ENCODE results near the gene ZC3H15.

Gene ZC3H15

DNA sequence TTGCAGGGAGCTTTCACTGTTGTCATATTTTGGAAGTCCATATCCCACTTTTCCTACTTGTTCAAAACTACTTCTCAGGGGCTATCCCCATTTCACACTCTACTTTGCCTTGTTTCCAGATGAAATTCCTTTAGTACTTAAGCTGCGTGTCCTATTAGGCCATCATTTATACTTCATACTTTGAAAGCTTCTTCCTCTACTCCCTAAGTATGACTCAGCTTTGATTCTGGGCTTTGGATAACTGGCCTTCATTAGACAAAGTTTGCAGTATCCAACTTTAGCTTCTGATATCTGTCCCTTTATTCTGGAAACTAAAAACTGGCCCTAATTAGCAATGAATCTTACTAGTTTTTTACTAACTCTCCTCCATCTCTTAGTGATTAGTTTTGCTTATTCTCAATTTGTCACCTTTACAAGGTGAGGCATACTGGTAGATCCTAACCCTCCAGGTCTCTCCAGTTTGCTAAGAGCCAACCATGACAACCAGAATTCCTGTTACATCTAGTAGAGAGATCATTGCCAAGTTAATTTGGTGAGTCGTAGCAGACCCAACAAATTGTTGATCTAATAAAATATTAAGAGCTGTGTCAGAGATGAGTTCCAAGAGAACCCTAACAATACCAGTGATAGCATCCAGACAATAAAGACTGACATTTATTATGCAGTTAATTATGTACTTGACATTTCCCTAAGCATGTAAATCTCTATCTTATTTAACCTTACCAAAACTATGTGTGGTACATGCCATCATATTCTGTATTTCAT, 72.6 kb downstream of the ZC3H15 start:
- TF ChIP-seq, protein P1, sequence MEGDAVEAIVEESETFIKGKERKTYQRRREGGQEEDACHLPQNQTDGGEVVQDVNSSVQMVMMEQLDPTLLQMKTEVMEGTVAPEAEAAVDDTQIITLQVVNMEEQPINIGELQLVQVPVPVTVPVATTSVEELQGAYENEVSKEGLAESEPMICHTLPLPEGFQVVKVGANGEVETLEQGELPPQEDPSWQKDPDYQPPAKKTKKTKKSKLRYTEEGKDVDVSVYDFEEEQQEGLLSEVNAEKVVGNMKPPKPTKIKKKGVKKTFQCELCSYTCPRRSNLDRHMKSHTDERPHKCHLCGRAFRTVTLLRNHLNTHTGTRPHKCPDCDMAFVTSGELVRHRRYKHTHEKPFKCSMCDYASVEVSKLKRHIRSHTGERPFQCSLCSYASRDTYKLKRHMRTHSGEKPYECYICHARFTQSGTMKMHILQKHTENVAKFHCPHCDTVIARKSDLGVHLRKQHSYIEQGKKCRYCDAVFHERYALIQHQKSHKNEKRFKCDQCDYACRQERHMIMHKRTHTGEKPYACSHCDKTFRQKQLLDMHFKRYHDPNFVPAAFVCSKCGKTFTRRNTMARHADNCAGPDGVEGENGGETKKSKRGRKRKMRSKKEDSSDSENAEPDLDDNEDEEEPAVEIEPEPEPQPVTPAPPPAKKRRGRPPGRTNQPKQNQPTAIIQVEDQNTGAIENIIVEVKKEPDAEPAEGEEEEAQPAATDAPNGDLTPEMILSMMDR (IDR thresholded peaks at IDR 0.05; ENCODE audit: insufficient read depth, low read length, poor library complexity, severe bottlenecking), result no peak
- Histone ChIP-seq H3K27me3 (replicated peaks; ENCODE audit: control insufficient read depth, insufficient read depth, low read length) (no peaks in the 10 kb centered on the region), H3K36me3 (ENCODE audit: control insufficient read depth, insufficient read depth, low read length) (no peaks in the 10 kb centered on the region), H3K4me3 (replicated peaks; ENCODE audit: low read depth, low read length) (no peak overlapping the region)
- no peak for DNase-seq (ENCODE audit: extremely low read depth, insufficient read length)

Measured in GM06990 (cell line).